HepG2 (cell line): Measurements from ENCODE around the gene CCDC167. TPM values are rescaled to one million over a fixed set of nuclear protein-coding genes. Genes with fewer than 3 reads are reported as not detected.

Source experiments
- BCL6 ChIP-seq: IDR thresholded peaks from 2 replicates; pipeline ENCODE4 v1.6.1; 2016; ENCODE audit warnings: missing genetic modification reagents, missing compliant biosample characterization
- FOXK2 ChIP-seq: fragments of 450-650 bp; IDR thresholded peaks from 2 replicates; pipeline ENCODE4 v1.6.1; 2016
- HOXA9 ChIP-seq: sonication (generic); formaldehyde crosslinking; IDR thresholded peaks from 2 replicates; pipeline ENCODE4 v1.8.1; 2022; ENCODE audit warnings: missing genetic modification reagents, mild to moderate bottlenecking, moderate library complexity, borderline replicate concordance
- KLF13 ChIP-seq: sonication (generic); formaldehyde crosslinking; IDR thresholded peaks from 2 replicates; pipeline ENCODE4 v1.4.0; 2020; ENCODE audit warnings: mild to moderate bottlenecking, missing genetic modification reagents
- NFE2 ChIP-seq: sonication (generic); formaldehyde crosslinking; IDR thresholded peaks from 2 replicates; pipeline ENCODE4 v1.4.0; 2020; ENCODE audit warnings: missing genetic modification reagents
- POGK ChIP-seq: sonication (generic); formaldehyde crosslinking; conservative IDR thresholded peaks from 2 replicates; pipeline ENCODE4 v1.8.0; 2022; ENCODE audit warnings: mild to moderate bottlenecking, moderate library complexity, missing genetic modification reagents
- SATB2 ChIP-seq: sonication (generic); formaldehyde crosslinking; IDR thresholded peaks from 2 replicates; pipeline ENCODE4 v1.5.0; 2020; ENCODE audit warnings: missing genetic modification reagents
- SRF ChIP-seq: IDR thresholded peaks from 2 replicates; pipeline ENCODE4 v1.6.1; 2011; ENCODE audit warnings: mild to moderate bottlenecking, low read depth, low read length, moderate library complexity
- ZBED4 ChIP-seq: sonication (generic); formaldehyde crosslinking; IDR thresholded peaks from 2 replicates; pipeline ENCODE4 v1.4.0; 2020; ENCODE audit warnings: missing genetic modification reagents, borderline replicate concordance
- ZMAT5 ChIP-seq: sonication (generic); formaldehyde crosslinking; IDR thresholded peaks from 2 replicates; pipeline ENCODE4 v1.5.0; 2020; ENCODE audit warnings: mild to moderate bottlenecking, low read depth, missing genetic modification reagents, borderline replicate concordance
- ZNF562 ChIP-seq: sonication (generic); formaldehyde crosslinking; IDR thresholded peaks from 2 replicates; pipeline ENCODE4 v1.8.0; 2022; ENCODE audit warnings: missing genetic modification reagents, borderline replicate concordance
- ZNF574 ChIP-seq: sonication (generic); formaldehyde crosslinking; IDR thresholded peaks from 2 replicates; pipeline ENCODE4 v1.4.0; 2020; ENCODE audit warnings: missing genetic modification reagents
- ZNF670 ChIP-seq: sonication (generic); formaldehyde crosslinking; IDR thresholded peaks from 2 replicates; pipeline ENCODE4 v1.8.0; 2022; ENCODE audit warnings: mild to moderate bottlenecking, missing genetic modification reagents, borderline replicate concordance
- polyA plus RNA-seq, 8 experiments: library from polyadenylated mRNA; depleted of rRNA in 3 of 8; stranded (reverse) in 7 of 8; unstranded in 1 of 8; fragments of >200 nt; fragmentation: Illumina TruSeq in 4 of 8; extraction: Trizol in 4 of 8; gene quantifications; 2 replicates each; pipeline versions ENCODE4 v1.2.1 to v1.2.3, GENCODE V29; 2011 to 2016; ENCODE audit warnings: low read depth in 4 of 8, missing spikeins in 1 of 8, mixed read lengths in 1 of 8; ENCODE audit not compliant: insufficient read depth in 1 of 8
- total RNA-seq, 5 experiments: library from RNA; depleted of rRNA; stranded (reverse); fragments of >200 nt; fragmentation: Illumina TruSeq; extraction: Trizol; gene quantifications; 2 replicates each; pipeline ENCODE4 v1.2.3, GENCODE V29; 2016; ENCODE audit warnings: low read depth in 1 of 5
- TF ChIP-seq, protein P1 (sequence below), 2 experiments: IDR thresholded peaks; 2 replicates each; pipeline ENCODE4 v1.6.1; 2011 to 2012; ENCODE audit warnings: low read length in 2 of 2, borderline replicate concordance in 1 of 2, low read depth in 1 of 2, mild to moderate bottlenecking in 1 of 2, moderate library complexity in 1 of 2

Gene CCDC167
- total and polyA plus RNA-seq, 2 of the 13 experiments (the other 11 are each of a cell fraction or from before 2014, with no cell fraction given): 48.4 to 66.8 TPM

GRCh38 chr6:37525460-37526357 lies 26.0 kb upstream of the CCDC167 start (continued):
- TF ChIP-seq ZNF562 (no peak), NFE2 (CRISPR knock-in tag) (no peak), ZBED4 (CRISPR knock-in tag) (no peak), BCL6 (CRISPR knock-in tag) (0 out of 2 replicates have a peak, but pooled peaks have one; percentile 52), SRF (no peak), KLF13 (no peak), SATB2 (no peak), ZNF670 (no peak), ZNF574 (CRISPR knock-in tag) (no peak), POGK (CRISPR knock-in tag) (no peak), FOXK2 (no peak), ZMAT5 (CRISPR knock-in tag) (no peak), HOXA9 (CRISPR knock-in tag) (no peak)
- TF ChIP-seq, protein P1, sequence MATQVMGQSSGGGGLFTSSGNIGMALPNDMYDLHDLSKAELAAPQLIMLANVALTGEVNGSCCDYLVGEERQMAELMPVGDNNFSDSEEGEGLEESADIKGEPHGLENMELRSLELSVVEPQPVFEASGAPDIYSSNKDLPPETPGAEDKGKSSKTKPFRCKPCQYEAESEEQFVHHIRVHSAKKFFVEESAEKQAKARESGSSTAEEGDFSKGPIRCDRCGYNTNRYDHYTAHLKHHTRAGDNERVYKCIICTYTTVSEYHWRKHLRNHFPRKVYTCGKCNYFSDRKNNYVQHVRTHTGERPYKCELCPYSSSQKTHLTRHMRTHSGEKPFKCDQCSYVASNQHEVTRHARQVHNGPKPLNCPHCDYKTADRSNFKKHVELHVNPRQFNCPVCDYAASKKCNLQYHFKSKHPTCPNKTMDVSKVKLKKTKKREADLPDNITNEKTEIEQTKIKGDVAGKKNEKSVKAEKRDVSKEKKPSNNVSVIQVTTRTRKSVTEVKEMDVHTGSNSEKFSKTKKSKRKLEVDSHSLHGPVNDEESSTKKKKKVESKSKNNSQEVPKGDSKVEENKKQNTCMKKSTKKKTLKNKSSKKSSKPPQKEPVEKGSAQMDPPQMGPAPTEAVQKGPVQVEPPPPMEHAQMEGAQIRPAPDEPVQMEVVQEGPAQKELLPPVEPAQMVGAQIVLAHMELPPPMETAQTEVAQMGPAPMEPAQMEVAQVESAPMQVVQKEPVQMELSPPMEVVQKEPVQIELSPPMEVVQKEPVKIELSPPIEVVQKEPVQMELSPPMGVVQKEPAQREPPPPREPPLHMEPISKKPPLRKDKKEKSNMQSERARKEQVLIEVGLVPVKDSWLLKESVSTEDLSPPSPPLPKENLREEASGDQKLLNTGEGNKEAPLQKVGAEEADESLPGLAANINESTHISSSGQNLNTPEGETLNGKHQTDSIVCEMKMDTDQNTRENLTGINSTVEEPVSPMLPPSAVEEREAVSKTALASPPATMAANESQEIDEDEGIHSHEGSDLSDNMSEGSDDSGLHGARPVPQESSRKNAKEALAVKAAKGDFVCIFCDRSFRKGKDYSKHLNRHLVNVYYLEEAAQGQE (IDR thresholded peaks at IDR 0.05; ENCODE audit: borderline replicate concordance in 1 of 2, low read depth in 1 of 2, low read length in 2 of 2): peak; percentile 66 to 94
